ENCODE measurements around the gene OSBPL9.
A peak's percentile ranks its signal among the peaks of the same experiment; 100 is the strongest.
"Not testable (repeated sequence)": the region's sequence is repeated elsewhere in the genome, so short reads cannot be mapped to it uniquely, and the experiment has no call there.

OSBPL9 gene

GRCh38 chr1:51719146-51719545 is 102.3 kb downstream of the OSBPL9 start:
- no peak overlapping the region for H3K4me3 Mint-ChIP-seq
- H3K27ac Mint-ChIP-seq: no peak overlapping the region
- H3K4me1 Mint-ChIP-seq: peaks cover 15% of the 10 kb centered on the region
- H3K36me3 Mint-ChIP-seq: peaks cover 14% of the 10 kb centered on the region
- H3K9me3 Mint-ChIP-seq: no peaks in the 10 kb centered on the region
- H3K27me3 Mint-ChIP-seq: no peaks in the 10 kb centered on the region

- Mint-ChIP-seq H3K9me3 (no peaks in the 10 kb centered on the region), H3K27me3 (no peaks in the 10 kb centered on the region), H3K4me3 (no peak overlapping the region), H3K4me1 (peaks cover 14% of the 10 kb centered on the region), H3K36me3 (peaks cover 2% of the 10 kb centered on the region), H3K27ac (no peak overlapping the region)
Measured at GRCh38 chr1:51724797-51725196, 107.9 kb downstream of the OSBPL9 start.

GRCh38 chr1:51726051-51726450 is 109.2 kb downstream of the OSBPL9 start:
- H3K36me3 Mint-ChIP-seq: peaks cover 2% of the 10 kb centered on the region
- no peak overlapping the region for H3K4me3 Mint-ChIP-seq
- peaks cover 23% of the 10 kb centered on the region for H3K4me1 Mint-ChIP-seq
- no peaks in the 10 kb centered on the region for H3K27me3 Mint-ChIP-seq
- H3K27ac Mint-ChIP-seq: no peak overlapping the region
- no peaks in the 10 kb centered on the region for H3K9me3 Mint-ChIP-seq

- Mint-ChIP-seq H3K27ac (no peak overlapping the region), H3K4me3 (no peak overlapping the region), H3K27me3 (no peaks in the 10 kb centered on the region), H3K36me3 (peaks cover 2% of the 10 kb centered on the region), H3K4me1 (peaks cover 25% of the 10 kb centered on the region), H3K9me3 (no peaks in the 10 kb centered on the region)
Measured at GRCh38 chr1:51726544-51727225, 109.8 kb downstream of the OSBPL9 start.

- no peaks in the 10 kb centered on the region for H3K27me3 Mint-ChIP-seq
- peaks cover 2% of the 10 kb centered on the region for H3K36me3 Mint-ChIP-seq
- peaks cover 31% of the 10 kb centered on the region for H3K4me1 Mint-ChIP-seq
- peak overlapping the region; percentile 55 for H3K4me3 Mint-ChIP-seq
- H3K27ac Mint-ChIP-seq: no peak overlapping the region
- no peaks in the 10 kb centered on the region for H3K9me3 Mint-ChIP-seq
Measured at GRCh38 chr1:51727366-51727765, 110.5 kb downstream of the OSBPL9 start.

GRCh38 chr1:51728611-51729155 is 111.8 kb downstream of the OSBPL9 start:
- Mint-ChIP-seq H3K27me3 (no peaks in the 10 kb centered on the region), H3K4me3 (peak overlapping the region; percentile 92), H3K36me3 (no peaks in the 10 kb centered on the region), H3K9me3 (no peaks in the 10 kb centered on the region), H3K4me1 (peaks cover 43% of the 10 kb centered on the region), H3K27ac (peak overlapping the region; percentile 97)

GRCh38 chr1:51729156-51729823 is 112.4 kb downstream of the OSBPL9 start:
- Mint-ChIP-seq H3K4me3 (peak overlapping the region; percentile 92), H3K27ac (peak overlapping the region; percentile 97), H3K36me3 (no peaks in the 10 kb centered on the region), H3K27me3 (no peaks in the 10 kb centered on the region), H3K4me1 (peaks cover 48% of the 10 kb centered on the region), H3K9me3 (no peaks in the 10 kb centered on the region)

- no peaks in the 10 kb centered on the region for H3K36me3 Mint-ChIP-seq
- H3K27me3 Mint-ChIP-seq: no peaks in the 10 kb centered on the region
- peaks cover 53% of the 10 kb centered on the region for H3K4me1 Mint-ChIP-seq
- peak overlapping the region; percentile 92 for H3K4me3 Mint-ChIP-seq
- no peaks in the 10 kb centered on the region for H3K9me3 Mint-ChIP-seq
- peak overlapping the region; percentile 97 for H3K27ac Mint-ChIP-seq
Measured at GRCh38 chr1:51729824-51730301, 113.0 kb downstream of the OSBPL9 start.

GRCh38 chr1:51731998-51732397 is 115.1 kb downstream of the OSBPL9 start:
- H3K27me3 Mint-ChIP-seq: no peaks in the 10 kb centered on the region
- no peak overlapping the region for H3K27ac Mint-ChIP-seq
- no peak overlapping the region for H3K4me3 Mint-ChIP-seq
- H3K4me1 Mint-ChIP-seq: peaks cover 74% of the 10 kb centered on the region
- H3K9me3 Mint-ChIP-seq: no peaks in the 10 kb centered on the region
- H3K36me3 Mint-ChIP-seq: no peaks in the 10 kb centered on the region

- no peaks in the 10 kb centered on the region for H3K9me3 Mint-ChIP-seq
Measured at GRCh38 chr1:51732701-51733425, 116.0 kb downstream of the OSBPL9 start.

GRCh38 chr1:51733426-51733774 is 116.5 kb downstream of the OSBPL9 start:
- H3K27ac Mint-ChIP-seq, H3K36me3 Mint-ChIP-seq, H3K27me3 Mint-ChIP-seq, H3K9me3 Mint-ChIP-seq, H3K4me3 Mint-ChIP-seq: not testable (repeated sequence)
- peaks cover 73% of the 10 kb centered on the region for H3K4me1 Mint-ChIP-seq

More at GRCh38 chr1:51732701-51733425, 116.0 kb downstream of the OSBPL9 start:
- no peaks in the 10 kb centered on the region for H3K27me3 Mint-ChIP-seq
- H3K4me1 Mint-ChIP-seq: peaks cover 75% of the 10 kb centered on the region
- H3K36me3 Mint-ChIP-seq: no peaks in the 10 kb centered on the region
- no peak overlapping the region for H3K4me3 Mint-ChIP-seq
- no peak overlapping the region for H3K27ac Mint-ChIP-seq

- Mint-ChIP-seq H3K36me3 (no peaks in the 10 kb centered on the region), H3K27me3 (no peaks in the 10 kb centered on the region), H3K4me1 (peaks cover 71% of the 10 kb centered on the region), H3K9me3 (no peaks in the 10 kb centered on the region), H3K4me3 (no peak overlapping the region), H3K27ac (no peak overlapping the region)
Measured at GRCh38 chr1:51733793-51734522, 117.1 kb downstream of the OSBPL9 start.

- no peaks in the 10 kb centered on the region for H3K36me3 Mint-ChIP-seq
- H3K9me3 Mint-ChIP-seq: no peaks in the 10 kb centered on the region
- H3K4me3 Mint-ChIP-seq: peak overlapping the region; percentile 42
- peak overlapping the region; percentile 79 for H3K27ac Mint-ChIP-seq
- H3K4me1 Mint-ChIP-seq: peaks cover 76% of the 10 kb centered on the region
- no peaks in the 10 kb centered on the region for H3K27me3 Mint-ChIP-seq
Measured at GRCh38 chr1:51734896-51735745, 118.2 kb downstream of the OSBPL9 start.

- Mint-ChIP-seq H3K4me1 (peaks cover 74% of the 10 kb centered on the region), H3K27ac (peak overlapping the region; percentile 79), H3K36me3 (no peaks in the 10 kb centered on the region), H3K4me3 (no peak overlapping the region), H3K27me3 (no peaks in the 10 kb centered on the region), H3K9me3 (no peaks in the 10 kb centered on the region)
Measured at GRCh38 chr1:51735746-51736254, 118.9 kb downstream of the OSBPL9 start.

Measured in activated naive CD4-positive, alpha-beta T cell treated with anti-CD3 and anti-CD28 coated beads, Interleukin-2, amount 50 U/mL, for 24 hours (primary cell).